T-helper 1 cell treated with Interleukin-12 subunit alpha and Interleukin-12 subunit beta and Interleukin-4 antibody, amounts not matched to agents 30 ng/mL and 1 ng/mL, for 36 hours (primary cell): ENCODE measurements around the gene TBC1D2B. TPM values are rescaled to one million over a fixed set of nuclear protein-coding genes. Genes with fewer than 3 reads are reported as not detected.

Source experiments
- intact Hi-C: fragments of 100-400 bp; cut with micrococcal nuclease; formaldehyde crosslinking; loops from one replicate; pipeline ENCODE4 v1.15.1; 2024
- total RNA-seq: library from RNA; stranded (reverse); gene quantifications from 2 replicates; pipeline ENCODE4 v1.2.3, GENCODE V29; 2022

The TBC1D2B gene
- 115 and 118 TPM in 2 replicates for total RNA-seq

- intact Hi-C loops = loop anchor here (1.0 to 5.0 kb wide), 6 partner anchors 26 to 72 kb away; partner anchors contain the start of gene IDH3A
These were observed at the start of gene TBC1D2B for GRCh38 chr15:78077053-78077870. Gene TBC1D2B, minus strand, starts transcription at chr15:78077711. Its CDS starts 59 bp downstream, at chr15:78077652.

- intact Hi-C loops = no loop called here
These were observed 47.8 kb upstream of the TBC1D2B start for GRCh38 chr15:78125267-78125666.

- intact Hi-C loops = no loop called here
These were observed 43.0 kb upstream of the TBC1D2B start for GRCh38 chr15:78120523-78120922.

GRCh38 chr15:78112551-78112950 lies 35.0 kb upstream of the TBC1D2B start:
- intact Hi-C loops = loop anchor here (2.0 kb wide), 1 partner anchor 596 kb away; no protein-coding TSS in a partner anchor

GRCh38 chr15:78111788-78112187 lies 34.3 kb upstream of the TBC1D2B start:
- intact Hi-C loops = loop anchor here (2.0 kb wide), 1 partner anchor 597 kb away; no protein-coding TSS in a partner anchor

- intact Hi-C loops = no loop called here
These were observed 33.5 kb upstream of the TBC1D2B start for GRCh38 chr15:78110916-78111475.

GRCh38 chr15:78110096-78110495 lies 32.6 kb upstream of the TBC1D2B start:
- intact Hi-C loops = no loop called here

- intact Hi-C loops = loop anchor here (5.0 kb wide), 2 partner anchors 92 to 188 kb away; partner anchors contain the start of gene SKIC8
These were observed 31.6 kb upstream of the TBC1D2B start for GRCh38 chr15:78109156-78109555.

- intact Hi-C loops = loop anchor here (1.0 to 5.0 kb wide), 9 partner anchors 31 to 198 kb away; partner anchors contain the start of genes SKIC8 and TBC1D2B
These were observed 31.0 kb upstream of the TBC1D2B start for GRCh38 chr15:78108300-78109084.

- intact Hi-C loops = loop anchor here (5.0 kb wide), 2 partner anchors 90 to 190 kb away; partner anchors contain the start of gene SKIC8
These were observed 30.0 kb upstream of the TBC1D2B start for GRCh38 chr15:78107471-78107870.

- intact Hi-C loops = loop anchor here (5.0 kb wide), 2 partner anchors 88 to 192 kb away; partner anchors contain the start of gene SKIC8
These were observed 28.1 kb upstream of the TBC1D2B start for GRCh38 chr15:78105476-78106241.

GRCh38 chr15:78104566-78105475 lies 27.3 kb upstream of the TBC1D2B start:
- intact Hi-C loops = loop anchor here (5.0 kb wide), 2 partner anchors 88 to 192 kb away; partner anchors contain the start of gene SKIC8

GRCh38 chr15:78104119-78104479 lies 26.6 kb upstream of the TBC1D2B start:
- intact Hi-C loops = no loop called here

- intact Hi-C loops = loop anchor here (1.0 kb wide), 2 partner anchors 26 to 53 kb away; partner anchors contain the start of gene TBC1D2B
These were observed 26.1 kb upstream of the TBC1D2B start for GRCh38 chr15:78103406-78104118.

- intact Hi-C loops = loop anchor here (1.0 kb wide), 2 partner anchors 25 to 52 kb away; partner anchors contain the start of gene TBC1D2B
These were observed 25.2 kb upstream of the TBC1D2B start for GRCh38 chr15:78102741-78103140.

GRCh38 chr15:78102211-78102610 lies 24.7 kb upstream of the TBC1D2B start:
- intact Hi-C loops = no loop called here

GRCh38 chr15:78101423-78102105 lies 24.1 kb upstream of the TBC1D2B start:
- intact Hi-C loops = no loop called here

- intact Hi-C loops = no loop called here
These were observed 23.4 kb upstream of the TBC1D2B start for GRCh38 chr15:78100886-78101285.
